Activated naive CD4-positive, alpha-beta T cell treated with anti-CD3 and anti-CD28 coated beads, Interleukin-2, amount 50 U/mL, for 72 hours (primary cell): Measurements from ENCODE around the gene PTPRZ1. TPM values are rescaled to one million over a fixed set of nuclear protein-coding genes. Genes with fewer than 3 reads are reported as not detected.

ENCODE experiments used
- ATAC-seq, 2 donors: fragments of 150-1000 bp; cut with Tn5 transposase; 2 replicates each; pipeline ENCODE4 v1.10.0; 2021; ENCODE audit warnings: mild to moderate bottlenecking in 2 of 2, moderate library complexity in 2 of 2
- DNase-seq, 2 donors: peaks; one replicate each; pipeline ENCODE4 v3.0.0; 2021 to 2022; ENCODE audit warnings: low spot score in 2 of 2
- H3K27ac Mint-ChIP-seq, 2 donors: one replicate each; pipeline ENCODE4 v1.8.0; 2022; ENCODE audit warnings: mild to moderate bottlenecking in 2 of 2, mixed read lengths in 2 of 2
- H3K36me3 Mint-ChIP-seq, 2 donors: one replicate each; pipeline ENCODE4 v1.8.0; 2022; ENCODE audit warnings: mixed read lengths in 2 of 2
- H3K9me3 Mint-ChIP-seq, 2 donors: one replicate each; pipeline ENCODE4 v1.8.0; 2022; ENCODE audit warnings: mixed read lengths in 2 of 2
- total RNA-seq, 2 donors: library from RNA; stranded (reverse); gene quantifications; one replicate each; pipeline ENCODE4 v1.2.3, GENCODE V29; 2022

Gene PTPRZ1
- total RNA-seq, 2 donors from 2014 or later, result not detected

DNA sequence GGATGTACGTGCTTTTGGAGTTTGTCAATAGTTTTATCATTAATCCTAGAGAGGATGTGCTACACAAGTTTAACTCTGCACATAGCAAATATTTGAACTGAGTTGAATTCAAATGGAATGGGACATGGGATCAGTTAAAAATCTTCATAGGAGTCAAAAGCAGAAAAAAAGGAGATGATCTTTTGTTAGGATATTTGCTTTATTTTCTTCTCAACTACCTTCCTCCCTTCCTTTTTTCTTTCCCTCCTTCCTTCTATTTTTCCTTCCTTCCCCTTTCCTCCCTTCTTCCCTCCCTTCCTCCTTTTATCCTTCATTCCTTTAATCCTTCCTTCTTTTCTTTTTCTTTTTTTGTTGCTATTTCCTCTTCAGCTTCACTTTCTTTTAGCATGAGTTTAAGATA lies 6.6 kb downstream of the PTPRZ1 start:
- H3K9me3 Mint-ChIP-seq, result no peaks in the 10 kb centered on the region
- DNase-seq (no peak), ATAC-seq (no peak)
- no peak overlapping the region for H3K27ac Mint-ChIP-seq
- H3K36me3 Mint-ChIP-seq, result no peaks in the 10 kb centered on the region

- H3K36me3 Mint-ChIP-seq, result no peaks in the 10 kb centered on the region
Measured at GRCh38 chr7:121882731-121883130, 9.8 kb downstream of the PTPRZ1 start.

GRCh38 chr7:121885166-121885920 lies 12.4 kb downstream of the PTPRZ1 start:
- Mint-ChIP-seq H3K27ac (no peak overlapping the region), H3K9me3 (peaks cover 0 to 5% of the 10 kb centered on the region in 2 donors), H3K36me3 (no peaks in the 10 kb centered on the region)
- no peak for ATAC-seq
- no peak for DNase-seq

More at GRCh38 chr7:121882731-121883130, 9.8 kb downstream of the PTPRZ1 start:
- no peak for DNase-seq
- Mint-ChIP-seq H3K27ac (no peak overlapping the region), H3K9me3 (peaks cover 0 to 5% of the 10 kb centered on the region in 2 donors)
- ATAC-seq, result no peak

GRCh38 chr7:121887634-121888033 lies 14.7 kb downstream of the PTPRZ1 start:
- peaks cover 0 to 5% of the 10 kb centered on the region in 2 donors for H3K9me3 Mint-ChIP-seq
- H3K36me3 Mint-ChIP-seq, result no peaks in the 10 kb centered on the region
- ATAC-seq (no peak), DNase-seq (no peak)
- H3K27ac Mint-ChIP-seq, result no peak overlapping the region

GRCh38 chr7:121890833-121891232 lies 17.9 kb downstream of the PTPRZ1 start:
- Mint-ChIP-seq H3K27ac (no peak overlapping the region), H3K9me3 (peaks cover 0 to 6% of the 10 kb centered on the region in 2 donors), H3K36me3 (no peaks in the 10 kb centered on the region)
- ATAC-seq (no peak), DNase-seq (no peak)

GRCh38 chr7:121891731-121892130 lies 18.8 kb downstream of the PTPRZ1 start:
- H3K27ac Mint-ChIP-seq, result no peak overlapping the region
- DNase-seq (no peak), ATAC-seq (no peak)
- H3K36me3 Mint-ChIP-seq, result no peaks in the 10 kb centered on the region
- H3K9me3 Mint-ChIP-seq, result peaks cover 0 to 4% of the 10 kb centered on the region in 2 donors

GRCh38 chr7:121901026-121901425 lies 28.1 kb downstream of the PTPRZ1 start:
- ATAC-seq (no peak), DNase-seq (no peak)
- H3K27ac Mint-ChIP-seq, result no peak overlapping the region
- no peaks in the 10 kb centered on the region for H3K36me3 Mint-ChIP-seq
- no peaks in the 10 kb centered on the region for H3K9me3 Mint-ChIP-seq

GRCh38 chr7:121904120-121904519 lies 31.2 kb downstream of the PTPRZ1 start:
- ATAC-seq (no peak), DNase-seq (no peak)
- Mint-ChIP-seq H3K36me3 (no peaks in the 10 kb centered on the region), H3K27ac (no peak overlapping the region), H3K9me3 (no peaks in the 10 kb centered on the region)

GRCh38 chr7:121908042-121908441 lies 35.1 kb downstream of the PTPRZ1 start:
- Mint-ChIP-seq H3K27ac (no peak overlapping the region), H3K9me3 (peaks cover 3 to 10% of the 10 kb centered on the region in 2 donors), H3K36me3 (no peaks in the 10 kb centered on the region)
- DNase-seq (no peak), ATAC-seq (no peak)

GRCh38 chr7:121909716-121910345 lies 36.9 kb downstream of the PTPRZ1 start:
- H3K9me3 Mint-ChIP-seq, result peaks cover 3 to 10% of the 10 kb centered on the region in 2 donors
- no peak for ATAC-seq
- no peak overlapping the region for H3K27ac Mint-ChIP-seq
- no peak for DNase-seq
- H3K36me3 Mint-ChIP-seq, result no peaks in the 10 kb centered on the region

- Mint-ChIP-seq H3K27ac (no peak overlapping the region), H3K9me3 (peaks cover 3 to 10% of the 10 kb centered on the region in 2 donors), H3K36me3 (no peaks in the 10 kb centered on the region)
- ATAC-seq (no peak), DNase-seq (no peak)
Measured at GRCh38 chr7:121913947-121914675, 41.1 kb downstream of the PTPRZ1 start.

GRCh38 chr7:121914676-121915279 lies 41.8 kb downstream of the PTPRZ1 start:
- Mint-ChIP-seq H3K9me3 (peaks cover 3 to 10% of the 10 kb centered on the region in 2 donors), H3K27ac (no peak overlapping the region)
- no peak for ATAC-seq

DNA sequence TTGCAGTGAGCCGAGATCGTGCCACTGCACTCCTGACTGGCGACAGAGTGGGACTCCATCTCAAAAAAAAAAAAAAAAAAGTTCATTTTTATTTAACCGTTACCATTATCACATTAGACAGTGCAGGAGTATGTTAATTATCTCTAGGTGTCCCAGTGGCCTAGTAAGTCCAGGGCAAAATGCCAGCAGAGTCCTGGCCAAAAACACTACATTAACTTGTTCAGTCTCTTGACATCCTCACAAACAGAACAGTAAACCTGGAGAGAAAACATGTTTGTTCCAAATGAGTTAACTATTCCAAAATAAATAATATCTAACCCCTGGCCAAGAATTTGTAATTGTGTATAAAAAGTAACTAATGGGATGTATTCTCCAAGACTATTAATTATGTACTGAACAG lies 43.2 kb downstream of the PTPRZ1 start:
- ATAC-seq (no peak), DNase-seq (no peak)
- Mint-ChIP-seq H3K9me3 (peaks cover 3% of the 10 kb centered on the region in 2 donors), H3K27ac (no peak overlapping the region), H3K36me3 (no peaks in the 10 kb centered on the region)

More at GRCh38 chr7:121914676-121915279, 41.8 kb downstream of the PTPRZ1 start:
- DNase-seq, result no peak
- no peaks in the 10 kb centered on the region for H3K36me3 Mint-ChIP-seq

- Mint-ChIP-seq H3K27ac (no peak overlapping the region), H3K36me3 (no peaks in the 10 kb centered on the region), H3K9me3 (no peaks in the 10 kb centered on the region)
- ATAC-seq (no peak), DNase-seq (no peak)
Measured at GRCh38 chr7:121919986-121920385, 47.0 kb downstream of the PTPRZ1 start.

GRCh38 chr7:121924269-121925186 lies 51.6 kb downstream of the PTPRZ1 start:
- DNase-seq, result no peak
- Mint-ChIP-seq H3K36me3 (no peaks in the 10 kb centered on the region), H3K9me3 (no peaks in the 10 kb centered on the region), H3K27ac (no peak overlapping the region)
- no peak for ATAC-seq
